NCI-H187 (cell line): Measurements from ENCODE around the gene TBC1D16.
"Not testable (repeated sequence)": the region's sequence is repeated elsewhere in the genome, so short reads cannot be mapped to it uniquely, and the experiment has no call there.

Experiments used
- DNase-seq, 2 experiments: peaks; one replicate each; lab custom pipeline; 2025; lab: John Stamatoyannopoulos, UW

Gene TBC1D16

DNA sequence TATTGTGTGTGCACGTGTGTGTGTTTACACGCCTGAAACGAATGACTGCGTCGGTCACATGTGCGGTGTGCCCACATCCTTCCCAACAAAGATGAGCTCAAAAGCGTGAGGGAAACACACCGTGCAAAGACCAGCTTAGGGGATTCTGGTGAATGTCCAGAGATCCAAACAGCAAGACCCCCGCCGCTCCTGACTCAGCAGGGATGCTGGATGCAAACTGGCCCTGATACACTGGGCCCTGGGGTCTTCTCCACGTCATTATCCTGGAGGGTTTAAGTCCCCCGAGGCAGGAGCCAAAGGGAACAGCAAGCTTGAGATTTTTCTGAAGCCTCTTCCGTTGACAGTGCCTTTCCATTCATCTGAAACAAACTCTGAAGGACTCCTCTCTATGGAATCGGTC lies 59.2 kb downstream of the TBC1D16 start:
- no peak for DNase-seq

DNA sequence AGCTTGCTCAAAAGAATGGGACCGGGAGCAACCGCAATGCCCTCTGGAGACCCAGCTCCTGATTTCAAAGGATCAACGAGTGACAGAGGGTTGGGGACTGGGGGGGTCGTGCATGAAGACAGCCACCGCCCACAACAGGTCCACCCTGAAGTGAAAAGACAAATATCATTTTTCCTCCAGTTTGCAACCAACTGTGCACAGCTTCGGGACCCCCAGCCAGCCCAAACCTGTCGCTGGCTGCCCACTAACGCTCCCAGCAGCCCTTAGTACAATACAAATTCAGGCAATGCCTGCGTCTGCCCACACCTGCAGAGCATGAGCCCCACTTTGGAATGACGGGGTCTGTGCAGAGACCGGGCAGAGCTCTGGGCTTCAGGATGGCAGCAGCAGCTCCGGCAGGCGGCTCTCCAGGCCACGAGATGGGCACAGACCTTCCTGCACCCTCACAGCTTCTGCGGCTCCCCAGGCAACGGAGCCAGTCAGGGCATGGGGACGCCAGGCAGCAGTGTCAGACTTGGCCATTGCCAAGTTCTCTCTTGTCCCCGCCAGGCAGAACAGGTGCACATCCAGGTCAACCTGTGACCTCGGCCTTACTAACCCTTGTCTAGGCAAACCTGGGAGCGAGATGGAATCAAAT lies 60.1 kb downstream of the TBC1D16 start:
- DNase-seq = no peak

DNA sequence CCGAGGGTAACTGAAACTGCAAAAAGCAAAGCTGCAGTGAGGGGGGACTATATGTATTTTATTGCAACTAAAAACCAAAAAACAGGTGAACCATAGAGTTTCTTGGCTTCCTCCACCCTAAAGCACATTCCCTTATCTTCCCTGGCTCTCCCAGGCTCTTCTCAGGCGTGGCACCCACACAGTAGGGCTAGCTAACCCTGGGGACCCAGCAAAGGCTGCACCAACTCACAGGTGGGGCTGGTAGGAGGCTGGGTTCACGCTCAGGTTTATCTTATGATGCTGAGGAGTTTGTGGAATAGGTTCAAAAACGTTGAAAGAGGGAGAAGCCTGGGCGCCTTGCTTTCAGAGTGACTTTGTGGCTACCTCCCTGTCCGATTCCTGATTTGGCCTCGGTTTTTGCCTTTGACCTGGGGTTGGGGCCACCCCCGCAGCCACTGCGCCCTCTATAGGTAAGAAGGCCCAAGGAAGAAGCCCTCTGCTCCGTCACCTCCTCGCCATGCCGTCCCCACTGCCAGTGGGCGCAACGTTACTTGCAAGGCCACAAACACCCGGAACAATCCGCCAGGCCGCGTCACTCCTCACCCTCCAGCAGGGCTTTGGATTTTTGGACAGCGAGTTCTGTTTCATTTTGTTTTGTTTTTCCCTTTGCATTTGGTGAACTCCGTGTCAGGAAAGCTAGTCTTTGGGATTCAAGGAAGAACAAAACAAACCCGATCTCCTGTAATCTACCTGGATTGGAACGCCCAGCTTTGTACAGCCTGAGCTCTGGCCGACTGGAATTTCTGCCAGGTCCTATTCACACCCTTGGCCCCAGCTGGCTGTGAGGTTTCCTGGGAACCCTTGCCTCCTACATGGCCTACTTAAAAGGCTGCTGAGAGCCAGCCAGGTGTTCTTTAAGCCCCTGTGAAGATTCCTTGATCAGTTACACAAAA lies 60.8 kb downstream of the TBC1D16 start:
- no peak for DNase-seq

DNA sequence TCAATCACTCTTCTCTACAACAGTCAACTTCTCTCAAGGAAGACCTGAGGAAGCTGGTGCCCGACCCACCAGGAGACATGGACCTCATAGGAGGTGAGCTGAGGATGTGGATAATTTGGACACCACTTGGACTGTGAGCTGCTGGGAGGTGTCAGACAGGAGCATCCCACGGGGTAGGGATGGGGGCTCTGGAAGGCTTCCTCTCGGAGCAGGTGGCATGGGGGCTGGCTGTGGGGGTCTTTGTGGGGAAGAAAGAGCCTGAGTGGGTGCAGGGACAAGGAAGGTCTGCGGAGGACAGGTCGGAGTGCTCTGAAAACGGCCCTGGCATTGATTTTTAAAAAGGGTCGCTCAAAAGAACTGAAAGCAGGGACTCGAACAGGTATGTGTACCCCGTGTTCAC lies 64.0 kb downstream of the TBC1D16 start:
- DNase-seq = no peak

DNA sequence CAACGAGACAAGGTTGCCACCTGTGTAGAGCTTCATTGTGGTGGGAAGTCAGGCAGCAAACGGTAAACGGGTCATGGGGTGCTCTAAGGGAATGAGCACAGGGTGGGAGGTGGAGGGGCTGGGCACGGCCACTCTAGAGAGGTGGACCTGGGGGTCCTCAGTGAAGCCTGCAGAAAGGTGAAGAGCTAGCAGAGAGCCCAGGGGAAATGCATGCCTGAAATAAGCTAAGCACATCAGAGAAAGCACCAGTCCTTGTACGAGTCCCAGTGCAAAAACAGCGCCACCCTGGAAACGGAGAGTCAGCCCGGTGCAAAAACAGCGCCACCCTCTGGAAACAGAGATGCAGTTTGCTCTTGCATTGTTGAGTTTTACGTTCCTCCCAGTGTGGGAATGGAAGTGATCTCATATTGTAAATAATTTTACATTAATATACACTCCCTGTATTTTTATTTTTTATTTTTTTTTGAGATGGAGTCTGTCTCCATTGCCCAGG lies 65.0 kb downstream of the TBC1D16 start:
- DNase-seq = no peak

DNA sequence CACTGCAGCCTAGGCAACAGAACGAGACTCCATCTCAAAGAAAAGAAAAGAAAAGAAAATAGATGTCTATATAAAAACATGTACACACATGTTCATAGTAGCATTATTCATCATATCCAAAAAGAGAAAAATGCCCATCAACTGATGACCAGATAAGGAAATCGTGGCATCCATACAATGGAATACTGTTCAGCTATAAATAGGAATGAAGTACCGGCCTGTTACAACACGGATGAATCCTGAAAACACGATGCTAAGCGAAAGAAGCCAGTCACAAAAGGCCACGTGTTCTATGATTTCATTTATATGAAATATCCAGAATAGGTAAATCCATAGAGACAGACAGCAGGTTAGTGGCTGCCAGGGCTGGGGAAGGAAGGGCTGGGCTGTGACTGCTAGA lies 65.8 kb downstream of the TBC1D16 start:
- DNase-seq = no peak

DNA sequence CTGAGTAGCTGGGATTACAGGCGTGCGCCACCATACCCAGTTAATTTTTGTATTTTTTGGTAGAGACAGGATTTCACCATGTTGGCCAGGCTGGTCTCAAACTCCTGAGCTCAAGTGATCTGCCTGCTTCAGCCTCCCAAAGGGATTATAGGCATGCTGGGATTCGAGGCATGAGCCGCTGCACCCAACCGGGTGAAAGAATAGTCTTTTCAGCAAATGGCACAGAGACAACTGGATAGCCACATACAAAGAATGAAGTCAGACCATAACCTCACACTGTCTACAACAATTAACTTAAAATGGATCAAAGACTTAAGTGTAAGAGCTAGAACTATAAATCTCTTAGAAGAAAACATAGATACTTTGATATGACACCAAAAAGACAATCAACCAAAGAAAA lies 67.6 kb downstream of the TBC1D16 start:
- DNase-seq = no peak

DNA sequence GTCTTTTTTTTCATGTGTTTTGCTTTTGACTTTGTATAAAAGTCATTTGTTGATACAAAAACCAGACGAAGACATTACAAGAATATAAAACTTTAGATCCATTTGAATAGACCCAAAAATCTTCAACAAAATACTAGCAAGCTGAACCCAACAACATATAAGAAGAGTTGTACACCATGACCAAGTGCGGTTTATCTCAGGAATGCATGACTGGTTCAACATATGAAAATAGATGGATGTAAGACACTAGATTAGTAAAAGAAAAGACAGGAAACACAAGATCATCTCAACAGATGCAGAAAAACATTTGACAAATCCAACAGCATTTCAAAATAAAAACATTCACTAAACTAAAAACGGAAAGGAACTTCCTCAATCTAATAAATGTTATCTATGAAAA lies 69.0 kb downstream of the TBC1D16 start:
- no peak for DNase-seq

DNA sequence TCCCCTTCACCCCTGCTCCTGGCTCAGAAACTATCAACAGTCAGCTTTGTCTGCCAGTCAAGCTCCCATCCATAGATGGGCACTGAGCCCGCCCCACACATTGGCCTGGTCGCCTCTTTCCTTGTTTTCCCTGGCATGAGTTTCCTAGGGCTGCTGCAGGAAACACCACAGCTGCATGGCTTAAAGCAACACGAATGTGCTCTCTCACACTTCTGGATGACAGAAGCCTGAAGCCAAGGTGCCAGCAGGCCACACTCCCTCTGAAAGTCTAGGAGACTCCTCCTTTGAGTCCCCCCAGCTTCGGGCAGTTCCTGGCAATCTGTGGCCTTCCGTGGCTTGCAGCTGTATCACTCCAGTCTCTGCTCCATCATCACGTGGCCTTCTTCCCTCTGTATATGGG lies 69.9 kb downstream of the TBC1D16 start:
- DNase-seq = no peak

DNA sequence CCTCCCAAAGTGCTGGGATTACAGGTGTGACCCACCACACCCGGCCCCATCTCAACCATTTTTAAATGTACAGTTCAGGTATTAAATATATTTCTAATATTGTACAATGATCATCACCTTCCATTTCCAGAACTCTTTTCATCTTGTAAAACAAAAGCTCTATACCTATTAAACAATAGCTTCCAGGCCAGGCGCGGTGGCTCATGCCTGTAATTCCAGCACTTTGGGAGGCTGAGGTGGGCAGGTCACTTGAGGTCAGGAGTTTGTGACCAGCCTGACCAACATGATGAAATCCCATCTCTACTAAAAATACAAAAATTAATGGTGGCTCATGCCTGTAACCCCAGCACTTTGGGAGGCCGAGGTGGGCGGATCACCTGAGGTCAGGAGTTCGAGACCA lies 73.2 kb downstream of the TBC1D16 start:
- not testable (repeated sequence) for DNase-seq

DNA sequence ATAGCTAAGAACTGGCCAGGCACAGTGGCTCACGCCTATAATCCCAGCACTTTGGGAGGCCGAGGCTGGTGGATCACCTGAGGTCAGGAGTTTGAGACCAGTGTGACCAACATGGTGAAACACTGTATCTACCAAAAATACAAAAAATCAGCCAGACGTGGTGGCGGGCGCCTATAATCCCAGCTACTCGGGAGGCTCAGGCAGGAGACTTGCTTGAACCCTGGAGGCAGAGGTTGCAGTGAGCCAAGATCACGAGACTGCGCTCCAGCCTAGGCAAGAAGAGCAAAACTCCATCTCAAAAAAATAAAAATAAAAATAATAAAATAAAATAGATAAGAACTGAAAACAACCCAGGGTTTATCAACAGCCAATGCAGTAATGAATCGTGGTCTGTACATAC lies 74.1 kb downstream of the TBC1D16 start:
- not testable (repeated sequence) for DNase-seq

DNA sequence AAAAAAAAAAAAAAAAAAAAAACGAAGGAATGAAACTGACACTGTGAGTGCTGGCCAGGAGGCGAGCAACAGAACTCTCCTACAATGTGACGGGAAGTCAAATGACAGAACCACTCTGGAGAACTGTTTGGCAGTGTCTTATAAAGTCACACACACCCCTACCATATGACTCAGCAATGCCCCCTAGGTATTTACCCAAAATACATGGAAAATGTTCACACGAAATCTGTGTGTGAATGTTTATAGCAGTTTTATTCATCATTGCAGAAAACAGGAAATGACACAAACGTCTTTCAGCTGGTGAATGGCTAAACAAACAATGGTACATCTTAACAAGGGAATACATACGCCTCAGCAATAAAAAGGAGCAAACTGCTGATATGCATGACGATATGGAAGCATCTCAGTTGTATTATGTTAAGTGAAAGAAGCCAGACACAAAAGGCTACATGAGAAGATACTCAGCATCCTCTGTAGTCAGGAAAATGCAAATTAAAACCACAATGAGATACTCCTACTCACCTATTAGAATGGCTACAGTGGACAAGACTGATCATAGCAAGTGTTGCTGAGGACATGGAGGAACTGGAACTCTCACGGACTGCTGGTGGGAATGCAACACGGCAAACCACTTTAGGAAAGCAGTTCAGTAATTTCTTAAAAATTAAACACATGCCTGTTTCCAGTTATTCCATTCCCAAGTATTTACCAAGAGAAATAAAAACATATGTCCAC lies 74.7 kb downstream of the TBC1D16 start:
- no peak for DNase-seq

DNA sequence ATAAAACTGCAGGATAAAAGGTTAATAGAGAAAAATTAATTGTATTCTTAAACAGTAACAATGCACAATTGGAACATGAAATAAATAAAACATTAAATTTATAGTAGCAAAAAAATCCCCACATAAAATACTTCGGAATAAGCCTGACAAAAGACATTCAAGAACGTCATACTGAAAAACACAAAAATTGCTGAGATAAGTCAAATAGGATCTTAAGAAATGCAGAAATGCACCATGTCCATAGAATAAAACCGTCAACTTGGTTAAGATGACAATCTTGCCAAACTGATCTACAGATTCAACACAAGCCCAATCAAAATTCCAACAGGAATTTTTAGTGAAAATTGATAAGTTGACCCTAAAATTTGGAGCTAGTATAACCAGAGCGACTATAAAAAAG lies 76.6 kb downstream of the TBC1D16 start:
- DNase-seq = no peak

DNA sequence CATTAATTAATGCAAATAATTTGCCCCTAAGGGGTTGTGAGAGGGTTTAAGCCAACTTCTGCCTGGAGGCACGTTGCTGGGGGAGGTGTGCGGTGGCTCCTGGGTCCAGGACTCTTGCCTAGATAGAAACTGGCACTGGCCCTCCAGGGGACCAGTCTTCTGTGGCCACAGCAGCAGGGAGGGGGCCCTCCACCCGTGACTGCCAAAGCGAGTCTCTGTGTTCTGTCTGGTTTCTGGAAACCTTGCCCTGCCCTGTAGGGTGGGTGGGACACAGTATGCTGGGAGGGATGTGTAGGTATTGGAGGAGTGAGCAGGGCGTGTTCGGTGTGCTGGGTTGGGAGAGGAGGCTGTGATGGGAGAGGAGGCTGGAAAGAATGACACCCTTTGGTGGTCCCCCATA lies 78.8 kb downstream of the TBC1D16 start:
- DNase-seq = no peak

DNA sequence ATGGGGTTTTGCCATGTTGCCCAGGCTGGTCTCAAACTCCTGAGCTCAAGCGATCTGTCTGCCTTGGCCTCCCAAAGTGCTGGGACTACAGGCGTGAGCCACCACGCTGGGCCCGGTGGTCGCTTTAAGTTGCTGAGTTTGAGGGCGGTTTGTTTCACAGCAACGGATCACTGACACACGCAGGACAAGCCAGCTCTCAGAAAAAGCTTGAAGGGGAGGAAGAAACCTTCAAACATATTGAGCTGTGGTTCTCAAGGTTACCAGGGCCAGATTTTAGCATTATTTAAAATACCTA lies 79.3 kb downstream of the TBC1D16 start:
- not testable (repeated sequence) for DNase-seq

DNA sequence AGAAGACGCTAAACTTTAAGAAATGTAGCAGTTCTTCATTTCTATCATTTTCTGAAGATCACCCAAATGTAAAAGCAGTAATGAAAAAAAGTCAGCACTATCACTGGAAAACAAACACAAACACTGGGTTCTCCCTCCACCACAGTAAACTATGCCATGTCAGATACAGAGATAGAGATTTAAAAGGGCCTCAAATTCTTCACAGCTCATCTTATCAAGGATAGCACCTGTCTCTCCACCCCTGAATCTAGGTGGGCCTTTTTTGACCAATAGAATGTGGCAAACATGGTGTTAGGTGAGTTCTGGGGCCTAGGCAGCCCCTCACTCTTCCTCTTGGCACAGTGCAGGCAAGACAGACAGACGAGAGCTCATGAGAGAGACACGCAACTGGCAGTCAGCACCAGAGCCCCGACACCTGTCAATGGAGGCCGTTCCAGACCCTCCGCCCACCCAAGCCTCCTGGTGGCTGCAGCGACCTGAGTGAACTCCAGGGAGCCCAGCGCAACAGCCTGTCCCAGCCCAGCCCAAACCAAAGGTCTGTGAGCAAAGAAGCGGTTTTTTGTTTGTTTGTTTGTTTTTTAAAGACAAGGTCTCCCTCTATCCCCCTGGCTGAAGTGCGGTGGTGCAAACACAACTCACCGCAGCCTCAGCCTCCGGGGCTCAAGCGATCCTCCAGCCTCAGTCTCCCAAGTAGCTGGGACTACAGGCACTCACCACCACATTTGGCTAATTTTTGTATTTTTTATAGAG lies 79.8 kb downstream of the TBC1D16 start:
- no peak for DNase-seq

DNA sequence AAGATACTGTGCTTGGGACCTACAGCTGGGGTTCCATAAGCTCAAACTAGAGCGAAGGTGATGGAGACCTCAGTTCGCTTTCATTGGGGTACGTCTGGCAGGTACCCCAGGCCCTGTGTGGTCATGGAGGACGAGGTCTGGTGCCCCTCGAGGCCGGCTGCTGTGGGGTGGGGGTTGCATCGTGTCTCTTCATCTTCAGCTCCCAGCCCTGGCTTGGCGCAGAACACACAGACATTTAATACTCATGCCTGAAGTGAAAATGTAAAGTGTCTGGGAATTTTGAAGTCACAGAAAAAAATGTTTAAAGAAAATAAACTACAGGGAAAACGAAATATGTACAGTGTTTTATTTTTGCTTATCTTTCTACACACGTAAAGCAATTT lies 80.5 kb downstream of the TBC1D16 start:
- DNase-seq = no peak

DNA sequence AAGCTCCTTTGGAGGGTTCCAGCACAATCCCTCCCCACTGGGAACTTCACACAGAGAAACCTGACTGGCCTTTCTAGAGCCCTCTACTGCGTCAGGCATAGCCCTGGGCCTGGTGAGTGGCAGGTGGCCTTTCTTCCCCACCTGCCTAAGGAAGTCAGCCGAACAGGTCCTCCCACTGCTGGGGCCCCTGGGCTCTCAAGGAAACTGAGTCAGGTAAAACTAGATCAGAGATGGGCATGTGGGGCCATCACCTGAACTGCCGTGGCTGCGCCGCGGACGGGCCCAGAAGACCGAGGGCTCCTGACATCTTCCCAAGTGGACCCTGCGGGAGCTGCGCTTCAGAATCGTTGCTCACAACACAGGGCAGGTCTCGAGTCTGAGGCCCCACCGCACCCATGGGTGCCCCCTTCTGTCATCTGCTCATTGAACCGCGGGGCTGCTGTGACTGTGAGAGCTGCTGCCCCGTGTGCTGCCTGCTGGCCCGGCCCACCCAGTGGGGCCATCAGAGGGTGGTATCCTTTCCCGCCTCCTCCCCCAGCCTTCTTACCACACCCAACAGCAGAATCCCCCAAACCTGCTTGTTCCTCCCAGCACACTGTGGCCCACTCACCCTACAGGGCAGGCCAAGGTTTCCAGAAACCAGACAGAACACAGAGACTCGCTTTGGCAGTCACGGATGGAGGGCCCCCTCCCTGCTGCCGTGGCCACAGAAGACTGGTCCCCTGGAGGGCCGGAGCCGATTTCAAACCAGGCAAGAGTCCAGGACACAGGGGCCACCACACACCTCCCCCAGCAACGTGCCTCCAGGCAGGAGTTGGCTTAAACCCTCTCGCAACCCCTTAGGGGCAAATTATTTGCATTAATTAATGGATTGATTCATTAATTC lies 81.1 kb downstream of the TBC1D16 start:
- DNase-seq = no peak

DNA sequence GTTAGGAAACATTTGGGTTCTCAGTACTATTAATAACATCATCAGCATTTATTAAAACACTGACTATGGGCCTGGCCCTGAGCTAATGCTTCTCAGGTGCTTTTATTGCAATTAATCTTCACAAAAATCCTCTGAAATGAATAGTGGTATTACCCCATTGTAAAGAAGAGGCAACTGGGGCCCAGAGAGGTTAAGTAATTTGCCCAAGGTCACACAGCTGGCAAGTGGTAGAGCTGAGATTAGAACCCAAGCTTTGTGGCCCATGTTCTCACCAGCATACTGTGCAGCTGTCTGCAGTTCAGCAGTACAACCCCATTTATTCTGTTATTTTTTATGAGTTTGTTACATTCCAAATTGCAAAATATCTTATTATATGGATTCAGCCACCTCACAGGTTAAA lies 82.3 kb downstream of the TBC1D16 start:
- no peak for DNase-seq

DNA sequence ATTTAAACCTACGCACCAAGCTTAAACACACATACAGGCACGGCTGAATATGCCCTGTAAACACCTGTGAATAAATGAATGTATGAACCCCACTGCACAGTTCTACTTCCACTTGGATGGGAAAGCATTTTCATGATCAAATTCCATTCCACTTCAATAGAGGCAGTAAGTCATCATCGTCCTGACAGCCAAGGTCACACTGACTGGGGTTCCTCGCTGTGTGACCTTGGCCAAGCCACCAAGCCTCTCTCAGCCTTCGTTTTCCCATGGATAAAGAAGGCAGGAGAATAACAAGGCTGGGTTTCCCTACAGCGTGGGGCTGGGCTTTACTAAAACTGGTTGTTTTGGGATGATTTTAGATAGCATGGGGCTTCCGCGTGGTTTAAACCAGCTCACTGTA lies 82.8 kb downstream of the TBC1D16 start:
- DNase-seq = no peak

DNA sequence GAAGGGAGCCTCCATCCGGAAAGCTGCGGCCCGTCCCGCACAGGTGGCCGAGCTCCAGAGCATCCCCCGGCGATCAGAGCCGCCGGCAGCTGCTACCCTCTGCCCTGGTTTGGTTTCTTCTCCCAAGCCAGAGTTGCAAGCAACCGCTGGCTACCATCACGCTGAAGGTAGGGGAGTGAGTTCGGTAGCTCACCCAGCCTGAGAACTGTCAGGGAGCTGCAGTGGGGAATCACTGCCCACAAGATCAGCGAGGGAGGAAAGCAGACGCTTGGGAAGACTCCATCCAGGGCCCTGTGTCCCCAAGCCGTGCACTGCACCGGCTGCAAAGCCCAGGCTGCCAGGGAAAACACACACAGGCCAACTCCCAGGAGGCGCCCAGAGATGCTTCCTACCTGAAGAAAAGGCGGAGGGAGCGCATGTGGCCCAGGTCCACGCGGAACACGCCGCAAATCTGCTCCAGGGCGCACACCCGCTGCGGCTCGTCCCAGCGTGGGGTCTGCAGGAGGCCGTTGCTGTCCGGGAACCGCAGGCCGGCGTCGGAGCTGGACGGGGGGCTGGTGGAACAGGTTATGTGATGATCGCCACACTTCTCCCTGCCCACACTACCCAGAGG lies 83.3 kb downstream of the TBC1D16 start:
- DNase-seq = no peak
